Naive thymus-derived CD8-positive, alpha-beta T cell (primary cell): ENCODE data around the gene PTPN14. TPM values are rescaled to one million over a fixed set of nuclear protein-coding genes. Genes with fewer than 3 reads are reported as not detected.

Source experiments
- ATAC-seq, 2 donors: fragments of 150-1000 bp; cut with Tn5 transposase in 1 of 2; sonication (Bioruptor Pico), chemical (Tn5 transposase) in 1 of 2; 1 replicate in 1 of 2; 2 replicates in 1 of 2; pipeline ENCODE4 v1.10.0; 2021; ENCODE audit warnings: mild to moderate bottlenecking in 2 of 2, moderate library complexity in 2 of 2
- POLR2A ChIA-PET: fragments of 350-600 bp; sonication (Branson Sonifier 250); formaldehyde crosslinking; loops from one replicate; lab custom pipeline; 2021; ENCODE audit warnings: antibody characterized with exemption; lab: Charles Lee
- DNase-seq, 10 donors: peaks; one replicate each; pipeline versions ENCODE4 v3.0.0 to v3.0.0-alpha.2; 2020 to 2022
- H3K27ac Mint-ChIP-seq, 10 donors: one replicate each; pipeline ENCODE4 v1.8.0; 2020 to 2022; ENCODE audit warnings: mild to moderate bottlenecking in 10 of 10, mixed read lengths in 10 of 10, moderate library complexity in 4 of 10, inconsistent platforms in 1 of 10
- H3K27me3 Mint-ChIP-seq, 5 donors: one replicate each; pipeline ENCODE4 v1.8.0; 2021 to 2022; ENCODE audit warnings: mixed read lengths in 5 of 5
- H3K36me3 Mint-ChIP-seq, 3 donors: one replicate each; pipeline ENCODE4 v1.8.0; 2020 to 2022; ENCODE audit warnings: mixed read lengths in 3 of 3, mild to moderate bottlenecking in 2 of 3, inconsistent platforms in 1 of 3
- H3K4me1 Mint-ChIP-seq, 4 donors: one replicate each; pipeline ENCODE4 v1.8.0; 2021 to 2022; ENCODE audit warnings: mixed read lengths in 4 of 4
- H3K4me3 Mint-ChIP-seq, 10 donors: one replicate each; pipeline ENCODE4 v1.8.0; 2020 to 2022; ENCODE audit warnings: mild to moderate bottlenecking in 10 of 10, mixed read lengths in 10 of 10, moderate library complexity in 6 of 10, inconsistent platforms in 1 of 10
- H3K9me3 Mint-ChIP-seq, 9 donors: one replicate each; pipeline ENCODE4 v1.8.0; 2020 to 2022; ENCODE audit warnings: mixed read lengths in 9 of 9, mild to moderate bottlenecking in 3 of 9, inconsistent platforms in 1 of 9, moderate library complexity in 1 of 9
- polyA plus RNA-seq, 3 donors: library from polyadenylated mRNA; unstranded; fragments of 300-500 nt; fragmentation: Illumina TruSeq; gene quantifications; one replicate each; pipeline ENCODE4 v1.2.3, GENCODE V29; 2021
- total RNA-seq, 8 experiments: library from RNA in 2 of 8; stranded (reverse) in 2 of 8; gene quantifications; one replicate each; pipeline ENCODE4 v1.2.3 and lab custom pipeline; 2021 to 2026

The PTPN14 gene
- total and polyA plus RNA-seq, 5 experiments from 2014 or later, result 0.01 to 0.05 (median 0.03) TPM; not detected in 1

DNA sequence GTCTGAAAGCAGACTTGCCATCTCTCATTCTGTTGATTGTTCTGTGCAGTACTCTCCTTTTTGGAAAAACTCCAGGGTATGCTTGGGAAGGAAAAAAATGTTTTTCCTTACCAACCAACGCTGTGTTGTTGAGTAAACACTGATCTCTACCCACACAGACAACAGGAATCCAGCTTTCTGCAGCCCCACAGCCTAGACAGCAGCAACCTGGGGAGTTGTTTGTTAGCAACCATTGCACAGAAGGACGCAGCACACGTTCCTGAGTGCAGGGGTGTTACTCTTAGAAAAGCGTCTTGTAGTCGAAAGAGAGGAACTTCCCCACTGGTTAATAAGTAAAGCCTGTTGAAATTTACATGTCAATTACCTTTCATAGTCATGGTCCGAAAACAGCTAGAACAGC, 213.9 kb downstream of the PTPN14 start:
- Mint-ChIP-seq H3K36me3 (peaks cover 9 to 59% (median 38%) of the 10 kb centered on the region in 3 donors), H3K27ac (peak overlapping the region in 1 of 10 donors; percentile 11), H3K9me3 (peaks cover 0 to 2% (median 0%) of the 10 kb centered on the region in 9 donors), H3K27me3 (no peaks in the 10 kb centered on the region), H3K4me1 (no peaks in the 10 kb centered on the region), H3K4me3 (no peak overlapping the region)
- DNase-seq (no peak), ATAC-seq (no peak)
- POLR2A ChIA-PET, result no interaction called here

DNA sequence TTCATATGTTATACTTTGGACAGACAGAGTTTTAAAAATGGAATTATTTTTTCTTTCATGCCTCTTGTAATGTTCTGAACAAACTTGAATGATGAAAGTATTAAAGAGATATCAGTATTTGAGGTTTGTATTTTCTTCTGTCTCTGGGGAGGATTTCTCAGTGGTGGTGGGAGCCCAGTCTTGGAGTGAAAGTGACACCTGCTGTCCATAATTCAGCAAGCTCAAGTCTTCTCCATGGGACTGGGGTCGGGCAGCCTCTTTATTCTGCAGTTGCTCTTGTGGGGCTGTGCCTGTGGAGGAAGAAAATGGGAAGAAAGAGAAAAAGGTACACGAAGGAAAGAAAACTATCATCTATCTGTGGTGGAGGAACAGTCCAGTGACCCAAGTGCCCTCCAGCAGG, 214.4 kb downstream of the PTPN14 start:
- H3K4me1 Mint-ChIP-seq, result no peaks in the 10 kb centered on the region
- DNase-seq, result no peak
- ATAC-seq, result no peak
- H3K4me3 Mint-ChIP-seq, result no peak overlapping the region
- H3K27ac Mint-ChIP-seq, result peak overlapping the region in 1 of 10 donors; percentile 11
- H3K27me3 Mint-ChIP-seq, result no peaks in the 10 kb centered on the region
- POLR2A ChIA-PET, result no interaction called here
- peaks cover 5 to 57% (median 33%) of the 10 kb centered on the region in 3 donors for H3K36me3 Mint-ChIP-seq
- no peaks in the 10 kb centered on the region for H3K9me3 Mint-ChIP-seq

DNA sequence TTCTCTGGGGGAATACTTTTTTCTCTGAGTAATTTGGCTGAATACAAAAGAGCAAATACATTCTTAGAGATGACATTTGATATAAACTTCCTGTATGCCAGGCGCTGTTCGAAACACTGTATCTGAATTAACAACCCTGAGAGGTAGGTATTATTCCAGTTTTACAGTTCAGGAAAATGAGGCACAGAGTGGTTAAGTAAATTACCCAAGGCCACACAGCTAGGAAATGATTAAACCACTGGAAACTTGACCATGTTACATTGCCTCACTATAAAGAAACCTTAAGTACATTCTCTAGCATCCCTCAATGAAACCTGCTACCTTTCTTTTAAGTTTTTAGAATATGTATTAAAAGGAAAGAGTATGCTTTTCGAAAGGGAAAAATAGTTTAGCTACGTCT, 215.8 kb downstream of the PTPN14 start:
- no peak for ATAC-seq
- Mint-ChIP-seq H3K27me3 (no peaks in the 10 kb centered on the region), H3K4me1 (peaks cover 0 to 3% (median 1%) of the 10 kb centered on the region in 4 donors)

DNA sequence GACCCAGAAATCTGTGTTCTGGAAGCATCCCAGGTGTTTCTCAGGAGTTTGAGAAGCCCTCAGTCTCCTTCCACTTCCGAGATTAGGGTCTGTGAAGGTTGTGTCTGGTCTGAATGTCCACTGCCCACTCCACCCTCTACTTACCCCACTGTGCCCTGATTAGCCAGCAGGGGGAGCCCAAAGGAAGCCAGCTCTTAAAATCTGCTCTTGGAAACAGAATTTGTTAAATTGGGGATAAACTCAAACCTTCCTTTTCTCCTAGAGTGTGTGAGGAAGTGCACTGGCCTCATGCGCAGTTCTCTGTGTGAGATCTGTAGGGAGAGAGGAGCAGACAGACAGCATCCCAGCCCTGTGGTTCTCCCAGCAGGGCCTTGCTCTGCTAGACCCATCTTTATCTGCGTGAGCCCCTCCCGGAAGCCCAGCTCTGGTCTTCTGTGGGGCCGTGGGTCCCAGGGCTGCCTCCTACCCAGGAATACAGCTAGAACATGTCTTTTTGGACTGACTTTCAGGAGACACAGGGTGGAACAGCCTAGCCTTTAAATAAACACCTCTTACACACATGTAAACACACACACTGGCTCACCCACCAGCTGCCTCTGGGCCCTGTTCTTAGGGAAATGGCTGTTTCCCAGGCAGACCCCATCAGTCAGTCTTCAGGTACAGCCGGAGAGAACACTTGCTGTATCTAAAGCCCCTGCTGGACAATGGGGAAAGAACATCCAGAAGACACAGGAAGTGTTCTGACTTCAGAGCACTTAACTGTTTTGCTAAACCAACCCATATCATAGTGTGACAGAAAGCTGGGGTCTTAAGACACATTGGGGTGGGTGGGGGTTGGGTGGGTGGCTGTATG, 218.2 kb downstream of the PTPN14 start:
- H3K27ac Mint-ChIP-seq, result peak overlapping the region in 1 of 10 donors; percentile 50
- H3K4me1 Mint-ChIP-seq, result peaks cover 0 to 3% (median 1%) of the 10 kb centered on the region in 4 donors
- H3K27me3 Mint-ChIP-seq, result no peaks in the 10 kb centered on the region
- ATAC-seq (no peak), DNase-seq (peak in 8 of 10 donors; percentile 6 to 65 (median 21))
- no peak overlapping the region for H3K4me3 Mint-ChIP-seq
- POLR2A ChIA-PET, result no interaction called here
- peaks cover 8 to 60% (median 28%) of the 10 kb centered on the region in 3 donors for H3K36me3 Mint-ChIP-seq
- H3K9me3 Mint-ChIP-seq, result no peaks in the 10 kb centered on the region

More for the DNA sequence above, 215.8 kb downstream of the PTPN14 start:
- Mint-ChIP-seq H3K27ac (no peak overlapping the region), H3K4me3 (no peak overlapping the region), H3K36me3 (peaks cover 8 to 61% (median 30%) of the 10 kb centered on the region in 3 donors), H3K9me3 (no peaks in the 10 kb centered on the region)
- POLR2A ChIA-PET, result no interaction called here
- no peak for DNase-seq

DNA sequence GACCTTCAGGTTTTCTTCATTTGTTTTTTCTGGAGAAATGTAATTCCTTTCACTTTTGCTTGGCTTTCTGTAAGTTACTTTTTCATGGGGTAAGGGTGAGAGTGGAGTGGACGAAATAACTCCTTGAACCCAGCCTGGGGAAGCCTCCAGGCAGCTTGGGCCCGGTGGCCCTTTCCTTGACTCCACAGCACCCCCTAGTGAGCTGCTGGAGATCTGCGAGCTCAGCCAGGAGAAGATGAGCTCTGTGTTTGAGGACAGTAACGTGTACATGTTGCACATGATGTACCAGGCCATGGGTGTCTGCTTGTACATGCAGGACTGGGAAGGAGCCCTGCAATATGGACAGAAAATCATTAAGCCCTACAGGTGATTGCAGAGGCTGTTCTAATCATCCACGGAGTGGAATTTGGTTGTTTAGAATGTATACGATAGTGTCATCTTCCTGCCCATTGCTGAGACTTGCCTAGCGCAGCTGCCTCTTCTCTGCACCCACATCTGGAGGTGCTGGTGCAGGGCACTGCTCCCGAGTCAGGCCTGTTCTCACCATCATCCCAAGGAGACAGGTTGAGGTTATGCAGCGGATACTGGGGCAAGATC, 219.5 kb downstream of the PTPN14 start:
- POLR2A ChIA-PET, result no interaction called here
- Mint-ChIP-seq H3K4me1 (peaks cover 0 to 3% (median 1%) of the 10 kb centered on the region in 4 donors), H3K27ac (peak overlapping the region in 1 of 10 donors; percentile 48), H3K4me3 (no peak overlapping the region), H3K36me3 (peaks cover 4 to 56% (median 21%) of the 10 kb centered on the region in 3 donors), H3K27me3 (no peaks in the 10 kb centered on the region), H3K9me3 (no peaks in the 10 kb centered on the region)
- peak; percentile 22 to 66 (median 39) for DNase-seq
- ATAC-seq, result peak in 1 of 2 donors; percentile 52

DNA sequence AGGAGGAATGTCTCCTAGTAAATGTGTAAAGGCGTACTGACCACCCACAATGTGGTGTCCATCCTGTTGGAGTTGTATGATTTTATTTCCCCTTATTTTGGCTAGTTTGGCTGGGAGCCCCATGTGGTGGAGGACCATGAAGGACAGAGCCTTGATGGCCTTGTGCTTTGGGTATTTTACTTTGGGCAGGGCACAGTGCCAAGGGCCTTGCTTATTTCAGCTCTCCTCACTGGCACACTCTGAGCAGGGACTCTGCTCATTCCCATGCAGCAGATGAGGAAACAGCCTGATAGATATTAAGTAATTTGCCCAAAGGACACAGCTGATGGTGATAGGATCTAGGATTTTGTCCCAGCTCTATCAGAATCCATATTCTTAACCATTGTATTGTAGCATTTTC, 220.2 kb downstream of the PTPN14 start:
- no peak overlapping the region for H3K4me3 Mint-ChIP-seq
- H3K27ac Mint-ChIP-seq, result peak overlapping the region in 1 of 10 donors; percentile 60
- POLR2A ChIA-PET, result no interaction called here
- peaks cover 4 to 55% (median 16%) of the 10 kb centered on the region in 3 donors for H3K36me3 Mint-ChIP-seq
- peaks cover 0 to 3% (median 1%) of the 10 kb centered on the region in 4 donors for H3K4me1 Mint-ChIP-seq
- no peaks in the 10 kb centered on the region for H3K9me3 Mint-ChIP-seq
- no peak for ATAC-seq
- H3K27me3 Mint-ChIP-seq, result no peaks in the 10 kb centered on the region
- DNase-seq, result no peak

DNA sequence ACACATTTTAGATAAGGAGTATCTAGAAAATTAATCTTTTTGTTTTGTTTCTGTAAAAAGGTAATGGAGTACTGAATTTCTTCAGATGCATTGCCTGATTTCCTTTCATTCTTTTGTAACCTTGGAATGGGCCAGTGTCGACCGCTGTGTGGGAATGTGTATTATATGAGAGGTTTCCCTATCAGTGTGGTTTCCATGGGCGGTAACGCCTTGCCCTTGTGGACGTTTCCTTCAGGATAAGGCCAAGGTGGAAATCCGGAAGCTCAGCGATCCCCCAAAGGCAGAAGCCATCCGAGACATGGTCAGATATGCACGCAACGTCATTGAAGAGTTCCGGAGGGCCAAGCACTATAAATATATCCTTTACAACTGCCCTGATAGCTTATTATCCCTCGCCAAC, 220.7 kb downstream of the PTPN14 start:
- no peak for ATAC-seq
- peaks cover 4 to 51% (median 16%) of the 10 kb centered on the region in 3 donors for H3K36me3 Mint-ChIP-seq
- no peaks in the 10 kb centered on the region for H3K9me3 Mint-ChIP-seq

DNA sequence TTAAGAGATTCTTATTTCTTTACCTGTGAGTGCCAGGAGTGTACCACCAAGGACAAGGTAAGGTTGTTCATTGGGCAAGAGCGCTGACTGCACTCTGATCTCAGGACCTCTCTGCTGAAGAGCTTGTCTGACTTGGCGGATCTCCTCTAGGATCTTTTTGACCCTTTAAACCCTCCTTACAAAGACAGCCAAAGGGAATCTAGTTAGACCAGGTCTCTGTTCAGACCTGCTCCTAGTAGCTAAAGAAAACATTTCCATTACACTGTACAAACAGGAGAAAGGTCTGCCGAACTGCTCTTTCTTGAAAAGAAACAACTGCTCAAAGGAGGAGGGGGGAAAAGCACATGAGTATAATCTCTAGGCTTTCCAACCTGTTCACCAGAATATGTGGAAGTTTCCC, 221.2 kb downstream of the PTPN14 start:
- Mint-ChIP-seq H3K27ac (no peak overlapping the region), H3K9me3 (no peaks in the 10 kb centered on the region), H3K4me1 (peaks cover 0 to 3% (median 1%) of the 10 kb centered on the region in 4 donors), H3K4me3 (no peak overlapping the region), H3K27me3 (no peaks in the 10 kb centered on the region), H3K36me3 (peaks cover 4 to 51% (median 12%) of the 10 kb centered on the region in 3 donors)
- POLR2A ChIA-PET, result no interaction called here
- DNase-seq (no peak), ATAC-seq (no peak)

More for the DNA sequence above, 220.7 kb downstream of the PTPN14 start:
- no peak for DNase-seq
- peak overlapping the region in 2 of 10 donors; percentile 14 to 32 for H3K27ac Mint-ChIP-seq
- POLR2A ChIA-PET, result no interaction called here
- H3K4me3 Mint-ChIP-seq, result no peak overlapping the region
- peaks cover 0 to 3% (median 1%) of the 10 kb centered on the region in 4 donors for H3K4me1 Mint-ChIP-seq
- H3K27me3 Mint-ChIP-seq, result no peaks in the 10 kb centered on the region

DNA sequence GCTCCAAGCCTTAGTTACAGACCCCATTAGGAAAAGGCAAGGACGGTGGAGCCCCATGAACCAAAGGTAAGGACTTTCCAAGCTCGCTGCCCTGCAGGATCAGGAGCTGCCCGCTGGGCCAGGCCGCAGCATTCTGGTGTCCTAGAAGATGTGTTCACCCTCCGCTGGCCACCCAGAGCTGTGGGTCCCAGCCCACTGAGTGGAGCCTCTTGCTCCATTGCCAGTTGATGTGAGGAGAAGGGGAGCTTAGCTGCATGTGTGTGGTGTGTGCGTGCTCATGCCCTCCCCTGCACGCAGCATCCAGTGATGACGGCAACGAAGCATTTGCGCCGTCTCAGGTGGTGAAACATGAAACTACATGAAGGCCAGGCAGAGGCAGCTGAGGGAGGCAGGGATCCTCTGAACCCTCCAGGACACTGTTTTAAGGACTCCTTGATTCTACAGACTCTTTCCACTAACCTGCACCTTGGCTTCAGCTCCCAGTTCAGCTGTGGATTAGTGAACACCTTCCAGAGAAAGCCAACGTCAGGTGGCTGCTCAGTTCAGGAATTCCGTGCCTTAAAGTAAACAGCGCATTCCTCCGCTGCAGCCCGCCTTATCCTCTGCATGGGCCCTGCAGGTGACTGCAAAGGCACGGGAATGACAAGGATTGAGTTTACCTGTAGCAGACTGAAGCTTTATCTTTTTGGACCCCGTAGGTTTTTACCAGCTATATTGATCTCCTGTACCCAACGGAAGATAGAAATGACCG, 221.8 kb downstream of the PTPN14 start:
- Mint-ChIP-seq H3K9me3 (no peaks in the 10 kb centered on the region), H3K4me3 (no peak overlapping the region), H3K4me1 (peaks cover 0 to 3% (median 1%) of the 10 kb centered on the region in 4 donors), H3K27ac (peak overlapping the region in 1 of 10 donors; percentile 57), H3K27me3 (no peaks in the 10 kb centered on the region), H3K36me3 (peaks cover 4 to 53% (median 10%) of the 10 kb centered on the region in 3 donors)
- POLR2A ChIA-PET, result interaction anchor here (1.4 to 2.4 kb wide), 2 partner anchors 49 to 68 kb away, joined by 5 to 15 read pairs; partner anchors contain the start of gene SMYD2
- no peak for DNase-seq
- no peak for ATAC-seq

DNA sequence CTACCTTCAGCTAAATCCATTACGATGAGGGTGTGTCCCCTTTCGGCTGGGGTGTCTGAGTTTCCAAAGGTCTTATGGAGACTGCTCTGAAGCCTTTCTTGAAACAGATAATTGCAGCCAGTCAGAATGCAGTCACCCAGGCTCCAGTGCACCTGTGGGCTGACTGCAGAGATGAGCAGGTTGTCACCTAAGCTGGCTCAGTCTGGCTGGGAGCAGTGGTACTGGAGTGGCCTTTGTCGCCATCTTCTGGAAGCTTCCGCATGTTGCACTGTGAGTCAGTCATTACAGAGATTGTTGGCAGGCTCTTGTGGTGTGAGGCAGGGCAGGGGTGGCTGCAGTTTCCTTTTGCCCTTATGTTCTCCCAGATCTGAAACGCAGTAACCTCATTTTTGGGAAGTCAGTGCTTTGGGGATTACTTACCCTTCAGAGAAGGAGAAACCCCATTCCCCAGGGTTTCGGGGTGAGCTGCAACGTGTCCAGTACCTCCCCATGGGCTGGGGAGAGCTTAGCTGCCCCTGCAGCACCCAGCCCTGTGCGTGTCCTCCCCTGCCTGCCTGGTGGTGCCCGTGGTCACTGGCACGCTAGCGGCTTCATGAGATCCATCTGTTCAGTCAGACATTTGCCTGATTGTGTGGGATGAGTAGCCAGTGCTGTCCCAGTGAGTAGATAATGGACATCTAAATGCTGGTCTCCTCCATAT, 222.5 kb downstream of the PTPN14 start:
- H3K4me1 Mint-ChIP-seq, result peaks cover 0 to 3% (median 1%) of the 10 kb centered on the region in 4 donors
- ATAC-seq, result peak; percentile 97 to 99
- H3K4me3 Mint-ChIP-seq, result no peak overlapping the region
- peak overlapping the region in 2 of 10 donors; percentile 52 to 79 for H3K27ac Mint-ChIP-seq
- POLR2A ChIA-PET, result interaction anchor here (1.4 to 2.4 kb wide), 2 partner anchors 48 to 68 kb away, joined by 5 to 15 read pairs; partner anchors contain the start of gene SMYD2
- H3K9me3 Mint-ChIP-seq, result no peaks in the 10 kb centered on the region
- DNase-seq, result peak; percentile 54 to 87 (median 72)
- no peaks in the 10 kb centered on the region for H3K27me3 Mint-ChIP-seq
- H3K36me3 Mint-ChIP-seq, result peaks cover 4 to 54% (median 5%) of the 10 kb centered on the region in 3 donors

DNA sequence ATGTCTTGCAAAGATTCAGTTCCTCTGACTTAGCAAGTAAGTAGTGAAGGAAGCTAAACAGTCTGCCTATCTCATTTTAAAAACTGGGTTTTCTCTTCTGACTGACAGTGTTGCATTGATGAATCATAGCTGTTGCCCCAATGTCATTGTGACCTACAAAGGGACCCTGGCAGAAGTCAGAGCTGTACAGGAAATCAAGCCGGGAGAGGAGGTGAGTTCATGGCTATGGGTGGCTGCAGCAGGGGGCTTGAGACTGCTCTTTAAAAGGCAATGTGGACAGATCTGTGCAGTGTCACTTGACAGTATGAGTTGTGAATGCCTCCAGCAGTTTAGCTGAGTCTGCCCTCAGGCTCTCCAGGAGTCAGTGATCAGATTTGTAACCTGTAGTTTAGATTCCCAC, 223.9 kb downstream of the PTPN14 start:
- Mint-ChIP-seq H3K27me3 (no peaks in the 10 kb centered on the region), H3K36me3 (peaks cover 4 to 62% (median 5%) of the 10 kb centered on the region in 3 donors), H3K27ac (peak overlapping the region in 7 of 10 donors; percentile 4 to 86 (median 54)), H3K4me1 (peaks cover 0 to 3% (median 1%) of the 10 kb centered on the region in 4 donors), H3K9me3 (no peaks in the 10 kb centered on the region), H3K4me3 (no peak overlapping the region)
- POLR2A ChIA-PET, result interaction anchor here (1.1 to 2.4 kb wide), 2 partner anchors 66 to 113 kb away, joined by 5 to 15 read pairs; no protein-coding TSS in a partner anchor
- ATAC-seq (no peak), DNase-seq (no peak)
